ENCODE measurements around the gene E2F2.
"Not testable (repeated sequence)": the region's sequence is repeated elsewhere in the genome, so short reads cannot be mapped to it uniquely, and the experiment has no call there.

The E2F2 gene

GRCh38 chr1:23502951-23503350 is 28.1 kb downstream of the E2F2 start:
- DNase-seq (ENCODE audit: low read depth) = no peak
- TF ChIP-seq, protein P1, sequence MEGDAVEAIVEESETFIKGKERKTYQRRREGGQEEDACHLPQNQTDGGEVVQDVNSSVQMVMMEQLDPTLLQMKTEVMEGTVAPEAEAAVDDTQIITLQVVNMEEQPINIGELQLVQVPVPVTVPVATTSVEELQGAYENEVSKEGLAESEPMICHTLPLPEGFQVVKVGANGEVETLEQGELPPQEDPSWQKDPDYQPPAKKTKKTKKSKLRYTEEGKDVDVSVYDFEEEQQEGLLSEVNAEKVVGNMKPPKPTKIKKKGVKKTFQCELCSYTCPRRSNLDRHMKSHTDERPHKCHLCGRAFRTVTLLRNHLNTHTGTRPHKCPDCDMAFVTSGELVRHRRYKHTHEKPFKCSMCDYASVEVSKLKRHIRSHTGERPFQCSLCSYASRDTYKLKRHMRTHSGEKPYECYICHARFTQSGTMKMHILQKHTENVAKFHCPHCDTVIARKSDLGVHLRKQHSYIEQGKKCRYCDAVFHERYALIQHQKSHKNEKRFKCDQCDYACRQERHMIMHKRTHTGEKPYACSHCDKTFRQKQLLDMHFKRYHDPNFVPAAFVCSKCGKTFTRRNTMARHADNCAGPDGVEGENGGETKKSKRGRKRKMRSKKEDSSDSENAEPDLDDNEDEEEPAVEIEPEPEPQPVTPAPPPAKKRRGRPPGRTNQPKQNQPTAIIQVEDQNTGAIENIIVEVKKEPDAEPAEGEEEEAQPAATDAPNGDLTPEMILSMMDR (IDR thresholded peaks at IDR 0.05; ENCODE audit: insufficient read depth, low read depth, low read length, missing control alignments) = no peak
- no peak overlapping the region for H3K4me3 ChIP-seq (ENCODE audit: low read length)

GRCh38 chr1:23500466-23500865 is 30.6 kb downstream of the E2F2 start:
- H3K4me3 ChIP-seq (ENCODE audit: low read length) = no peak overlapping the region
- TF ChIP-seq, protein P1 (IDR thresholded peaks at IDR 0.05; ENCODE audit: insufficient read depth, low read depth, low read length, missing control alignments) = no peak
- DNase-seq (ENCODE audit: low read depth) = no peak

- no peak for DNase-seq (ENCODE audit: low read depth)
- TF ChIP-seq, protein P1 (IDR thresholded peaks at IDR 0.05; ENCODE audit: insufficient read depth, low read depth, low read length, missing control alignments) = no peak
- no peak overlapping the region for H3K4me3 ChIP-seq (ENCODE audit: low read length)
Measured at GRCh38 chr1:23497777-23498439, 33.1 kb downstream of the E2F2 start.

- DNase-seq (ENCODE audit: low read depth) = no peak
- TF ChIP-seq, protein P1 (IDR thresholded peaks at IDR 0.05; ENCODE audit: insufficient read depth, low read depth, low read length, missing control alignments) = no peak
- no peak overlapping the region for H3K4me3 ChIP-seq (ENCODE audit: low read length)
Measured at GRCh38 chr1:23496490-23497181, 34.4 kb downstream of the E2F2 start.

DNA sequence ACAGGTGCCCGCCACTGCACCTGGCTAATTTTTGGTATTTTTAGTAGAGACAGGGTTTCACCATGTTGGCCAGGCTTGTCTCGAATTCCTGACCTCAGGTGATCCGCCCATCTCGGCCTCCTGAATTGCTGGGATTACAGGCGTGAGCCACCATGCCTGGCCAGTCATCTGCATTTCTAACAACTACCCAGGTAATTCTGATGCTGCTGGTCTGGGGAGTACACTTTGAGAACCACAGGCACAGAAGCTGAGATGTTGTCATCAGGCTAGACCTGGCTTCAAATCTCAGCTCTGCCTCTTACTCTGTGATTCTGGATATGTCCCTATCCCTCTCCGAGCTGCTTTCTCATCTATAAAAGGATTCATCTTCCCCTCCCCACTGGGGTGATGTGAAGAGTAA is 36.2 kb downstream of the E2F2 start:
- not testable (repeated sequence) for DNase-seq (ENCODE audit: low read depth)

GRCh38 chr1:23492776-23493175 is 38.3 kb downstream of the E2F2 start:
- DNase-seq (ENCODE audit: low read depth); H3K4me3 ChIP-seq (ENCODE audit: low read length): not testable (repeated sequence)

More for the DNA sequence above, 36.2 kb downstream of the E2F2 start:
- not testable (repeated sequence) for H3K4me3 ChIP-seq (ENCODE audit: low read length)

GRCh38 chr1:23492132-23492720 is 38.8 kb downstream of the E2F2 start:
- H3K4me3 ChIP-seq (ENCODE audit: low read length) = no peak overlapping the region
- TF ChIP-seq, protein P1 (IDR thresholded peaks at IDR 0.05; ENCODE audit: insufficient read depth, low read depth, low read length, missing control alignments) = no peak
- no peak for DNase-seq (ENCODE audit: low read depth)

- H3K4me3 ChIP-seq (ENCODE audit: low read length) = no peak overlapping the region
- TF ChIP-seq, protein P1 (IDR thresholded peaks at IDR 0.05; ENCODE audit: insufficient read depth, low read depth, low read length, missing control alignments) = no peak
- no peak for DNase-seq (ENCODE audit: low read depth)
Measured at GRCh38 chr1:23489842-23490241, 41.2 kb downstream of the E2F2 start.

Measured in epithelial cell of esophagus (primary cell).